ENCODE measurements around the gene OVOL1.
A peak's percentile ranks its signal among the peaks of the same experiment; 100 is the strongest.

The OVOL1 gene

DNA sequence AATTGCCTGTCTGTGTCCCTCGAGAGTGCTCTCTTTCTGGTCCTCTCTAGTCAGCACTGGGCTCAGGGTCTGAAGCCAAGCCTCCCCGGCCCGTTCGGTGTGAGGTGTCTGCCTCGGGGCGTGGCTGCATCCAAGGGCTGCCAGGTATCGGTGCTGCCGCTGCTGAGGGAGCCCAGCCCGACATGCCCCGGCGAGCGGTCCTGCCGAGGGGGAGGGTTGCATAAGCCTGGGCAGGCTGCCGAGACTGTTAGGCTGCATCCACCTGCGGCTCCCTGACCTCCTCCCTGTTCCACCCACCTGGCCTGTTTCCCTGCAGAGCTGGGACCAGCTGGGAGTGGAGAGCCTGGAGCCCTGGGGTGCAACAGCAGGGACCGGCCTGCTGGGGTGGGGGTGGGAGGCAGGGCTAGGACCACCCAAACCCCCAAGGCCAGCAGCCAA lies 6.3 kb downstream of the OVOL1 start:
- peak; percentile 58 for DNase-seq

DNA sequence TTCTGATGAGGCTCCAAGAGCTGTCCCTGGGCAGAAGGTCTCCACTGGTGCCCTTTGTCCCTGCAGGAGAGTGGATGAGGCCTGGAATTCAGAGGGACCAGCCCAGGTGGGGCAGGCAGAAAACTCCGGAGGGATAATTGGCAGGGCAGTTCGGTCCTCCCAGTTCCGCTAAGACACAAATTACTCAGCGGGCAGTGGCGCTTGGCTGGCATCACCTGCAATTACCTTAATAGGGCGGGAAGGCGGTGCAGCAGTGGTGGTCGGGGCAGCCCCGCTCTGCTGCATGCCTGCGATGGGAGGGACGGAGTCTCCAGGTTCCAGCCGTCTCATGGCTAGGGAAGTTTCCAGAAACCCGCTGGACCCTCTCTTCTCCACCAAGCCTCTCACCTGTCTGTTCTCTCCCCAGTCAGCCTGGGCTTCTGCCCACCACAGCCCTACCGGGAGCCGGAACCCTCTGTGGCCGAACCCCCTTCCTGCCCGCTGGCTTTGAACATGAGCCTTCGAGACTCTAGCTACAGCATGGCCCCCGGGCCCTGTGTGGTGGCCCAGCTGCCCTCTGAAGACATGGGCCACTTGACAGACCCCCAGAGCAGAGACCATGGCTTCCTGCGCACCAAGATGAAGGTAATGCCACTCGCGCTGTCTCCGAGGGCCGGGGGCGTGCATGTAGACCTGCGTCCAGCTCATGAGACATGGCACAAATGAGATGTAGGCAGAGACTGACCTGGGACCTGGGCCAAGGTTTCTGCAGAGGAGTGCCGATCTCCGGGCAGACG lies 7.0 kb downstream of the OVOL1 start:
- DNase-seq, result no peak

- DNase-seq, result no peak
Measured at GRCh38 chr11:65794570-65795510, 8.0 kb downstream of the OVOL1 start.

- DNase-seq, result no peak
Measured at GRCh38 chr11:65796726-65797601, 10.1 kb downstream of the OVOL1 start.

DNA sequence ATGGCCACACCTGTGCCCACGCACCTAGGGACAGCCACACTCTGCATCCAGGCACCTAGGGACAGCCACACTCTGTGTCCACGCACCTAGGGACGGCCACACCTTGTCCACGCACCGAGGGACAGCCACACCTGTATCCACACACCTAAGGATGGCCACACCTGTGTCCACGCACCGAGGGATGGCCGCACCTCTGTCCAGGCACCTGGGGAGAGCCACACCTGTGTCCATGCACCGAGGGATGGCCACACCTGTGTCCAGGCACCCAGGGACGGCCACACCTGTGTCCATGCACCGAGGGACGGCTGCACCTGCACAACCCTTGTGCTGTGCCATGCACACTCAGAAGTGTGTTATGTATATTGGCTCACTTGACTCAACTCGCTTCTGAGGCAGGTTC lies 10.8 kb downstream of the OVOL1 start:
- no peak for DNase-seq

DNA sequence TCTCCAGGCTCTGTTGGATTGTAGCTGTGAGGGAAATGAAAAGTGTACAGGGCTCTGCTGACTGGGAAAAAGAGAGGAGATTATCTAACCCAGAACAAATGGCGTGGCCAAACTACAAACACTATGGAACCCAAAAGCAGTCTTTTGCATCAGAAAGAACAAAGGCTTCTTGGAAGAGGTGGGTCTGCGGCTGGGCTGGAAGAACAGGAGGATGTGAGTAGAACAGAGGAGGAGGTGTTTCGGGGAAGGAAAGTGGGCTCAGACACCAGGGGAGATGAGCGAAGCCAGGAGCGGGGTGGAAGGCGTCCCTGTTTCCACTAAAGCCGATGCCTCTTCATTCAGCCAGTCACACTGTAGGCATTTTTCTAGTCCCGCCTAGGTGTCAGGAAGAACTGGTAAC lies 12.0 kb downstream of the OVOL1 start:
- DNase-seq, result no peak

GRCh38 chr11:65801153-65801987 lies 14.5 kb downstream of the OVOL1 start:
- no peak for DNase-seq

DNA sequence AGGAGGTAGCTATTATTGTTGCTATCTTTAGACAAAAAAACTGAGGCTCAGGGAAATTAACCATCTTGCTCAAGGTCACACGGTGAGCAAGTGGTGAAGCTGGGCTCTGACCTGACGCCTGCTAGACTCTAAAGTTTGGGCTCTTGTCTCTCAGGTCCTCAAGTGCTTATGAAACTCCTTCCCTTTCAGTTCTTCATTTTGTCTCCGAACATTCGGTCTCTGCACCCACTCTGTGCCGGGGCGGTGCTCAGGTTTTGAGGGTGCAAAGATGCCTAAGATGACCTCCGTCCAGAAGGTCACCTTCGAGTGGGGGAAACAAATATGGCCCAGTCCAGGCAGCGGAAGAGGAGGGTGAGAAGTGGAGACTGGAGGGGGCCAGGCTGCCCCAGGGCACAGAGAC lies 16.0 kb downstream of the OVOL1 start:
- DNase-seq, result no peak

DNA sequence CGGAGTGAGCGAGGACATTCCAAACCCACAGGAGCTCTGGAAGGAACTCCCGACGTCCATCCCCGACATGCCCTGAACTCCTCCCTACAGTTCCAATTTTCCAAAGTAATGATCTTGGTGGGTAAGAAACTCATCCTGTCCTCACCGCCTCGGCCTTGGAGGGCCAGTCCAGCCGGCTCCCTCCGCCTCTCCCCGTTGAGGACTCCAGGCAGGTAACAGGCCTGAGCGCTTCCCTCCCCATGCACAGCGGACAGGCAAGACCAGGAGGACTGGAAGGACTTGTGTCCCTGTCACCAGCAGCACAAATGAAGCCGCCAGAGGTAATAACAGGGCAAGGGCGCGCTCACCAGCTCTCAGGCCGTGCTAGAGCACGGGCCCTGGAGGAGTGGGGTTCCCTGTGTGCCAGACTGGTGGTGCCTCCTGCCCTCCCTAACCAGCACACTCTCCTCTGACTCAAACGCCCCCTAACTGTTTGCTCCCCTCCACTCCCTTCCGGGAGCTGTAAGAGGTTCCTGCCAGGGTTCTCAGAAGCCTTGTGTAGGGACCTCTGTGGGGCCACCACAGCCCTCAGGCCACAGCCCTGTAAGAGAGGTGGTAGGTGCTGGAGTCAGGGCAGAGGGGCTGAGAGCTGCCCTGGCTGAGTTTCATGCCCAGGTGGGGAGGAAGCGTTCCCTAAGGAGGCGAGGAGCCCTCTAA lies 17.1 kb downstream of the OVOL1 start:
- no peak for DNase-seq

- DNase-seq, result no peak
Measured at GRCh38 chr11:65806979-65807378, 20.1 kb downstream of the OVOL1 start.

GRCh38 chr11:65808744-65809341 lies 22.0 kb downstream of the OVOL1 start:
- DNase-seq, result no peak

DNA sequence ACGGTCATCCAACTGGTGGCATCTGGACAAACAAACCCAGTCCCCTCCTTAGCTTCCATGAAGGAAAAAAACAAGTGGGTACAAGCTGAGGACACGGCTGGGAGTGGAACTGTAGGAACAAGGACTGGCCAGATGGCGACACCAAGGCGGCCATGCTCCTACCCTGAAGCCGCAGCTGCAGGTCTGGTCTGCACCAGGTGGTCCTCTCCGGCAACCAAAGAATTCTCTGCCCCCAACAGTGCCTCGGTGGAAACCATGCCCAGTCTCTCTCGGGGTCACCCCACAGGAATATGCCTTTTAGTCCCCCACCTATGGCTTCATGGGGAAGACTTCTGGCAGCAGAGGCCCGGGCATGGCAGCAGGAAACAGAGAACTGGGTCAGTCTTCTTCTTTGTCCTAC lies 22.6 kb downstream of the OVOL1 start:
- DNase-seq, result no peak

GRCh38 chr11:65810046-65810868 lies 23.4 kb downstream of the OVOL1 start:
- DNase-seq, result no peak

DNA sequence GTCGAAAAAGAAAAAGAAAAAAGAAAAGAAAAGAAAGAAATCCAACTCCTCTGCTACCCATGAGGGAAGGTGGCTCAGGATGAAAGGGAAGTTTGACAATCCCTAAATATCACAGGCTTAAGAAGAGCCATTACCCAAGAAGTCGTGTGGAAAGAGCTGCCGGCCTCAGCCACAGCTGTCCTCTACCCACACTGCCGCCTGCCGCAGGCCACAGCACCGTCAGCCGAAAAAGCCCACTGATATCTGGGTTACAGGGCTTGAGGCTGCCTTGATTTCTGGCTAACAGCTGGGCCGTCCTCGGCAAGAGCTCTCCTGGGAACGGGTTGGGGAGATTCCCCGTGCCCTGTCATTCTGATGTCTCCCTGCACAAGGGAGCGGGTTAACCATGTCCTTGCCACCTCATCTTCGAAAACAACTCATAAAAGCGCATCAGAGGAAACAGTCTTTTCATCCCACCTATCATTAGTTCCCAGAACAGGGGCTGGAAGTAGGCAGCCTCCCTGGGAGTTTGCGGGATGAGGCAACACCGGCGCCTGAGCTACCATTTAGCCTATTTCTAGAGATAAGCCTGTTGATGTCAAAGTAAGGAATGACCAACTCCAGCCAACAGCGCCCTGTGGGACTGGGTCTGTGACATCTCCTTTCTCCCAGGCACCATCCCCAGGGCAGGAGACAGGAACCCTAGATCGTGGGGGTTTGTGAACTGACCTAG lies 25.1 kb downstream of the OVOL1 start:
- DNase-seq, result no peak

GRCh38 chr11:65814131-65814985 lies 27.5 kb downstream of the OVOL1 start:
- DNase-seq, result no peak

DNA sequence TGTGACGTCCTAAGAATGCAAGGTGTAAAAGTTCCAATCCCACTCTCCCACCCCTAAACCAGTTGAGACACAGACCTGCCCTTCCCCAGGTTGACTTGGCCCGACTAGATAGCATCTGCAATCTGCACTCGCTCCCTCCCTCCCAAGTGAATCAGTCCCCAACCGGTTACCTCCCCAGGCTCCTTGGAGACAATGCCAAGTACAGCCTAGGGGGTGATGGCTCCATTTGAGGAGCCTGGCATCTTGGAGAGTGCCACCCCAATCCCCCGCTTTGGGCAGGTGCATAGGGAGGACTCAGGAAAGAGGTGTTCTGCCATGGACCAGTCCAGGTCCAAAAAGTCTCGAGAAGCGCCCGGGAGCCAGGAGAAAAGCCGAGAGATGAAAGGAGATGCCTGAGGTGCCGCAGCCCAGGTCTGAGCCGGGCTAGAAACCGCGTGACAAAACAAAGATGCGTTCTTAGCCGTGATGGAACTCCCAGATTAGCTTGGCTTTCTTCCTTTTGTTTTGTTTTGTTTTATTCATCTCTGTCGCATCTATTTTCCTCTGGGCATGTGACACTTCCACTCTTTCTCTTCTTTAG lies 28.2 kb downstream of the OVOL1 start:
- DNase-seq, result no peak

DNA sequence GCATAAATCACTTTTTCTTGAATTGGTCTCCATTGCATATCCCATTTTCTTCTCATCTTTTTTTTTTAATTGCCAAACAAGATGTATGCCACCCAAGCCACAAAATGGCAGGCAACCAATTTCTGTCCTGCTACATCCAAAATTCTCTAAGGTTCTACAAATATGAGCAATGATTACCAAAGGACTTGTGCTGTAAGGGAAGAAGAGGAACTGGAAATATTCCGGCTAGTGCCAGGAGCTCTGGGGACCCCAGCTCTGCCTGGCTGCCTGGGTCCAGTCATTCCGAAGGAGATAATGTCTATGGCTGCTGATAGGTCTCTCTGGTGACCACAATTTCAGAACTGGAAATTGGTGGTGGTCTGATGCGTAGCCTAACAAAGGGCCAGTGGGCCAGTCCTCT lies 29.8 kb downstream of the OVOL1 start:
- no peak for DNase-seq

DNA sequence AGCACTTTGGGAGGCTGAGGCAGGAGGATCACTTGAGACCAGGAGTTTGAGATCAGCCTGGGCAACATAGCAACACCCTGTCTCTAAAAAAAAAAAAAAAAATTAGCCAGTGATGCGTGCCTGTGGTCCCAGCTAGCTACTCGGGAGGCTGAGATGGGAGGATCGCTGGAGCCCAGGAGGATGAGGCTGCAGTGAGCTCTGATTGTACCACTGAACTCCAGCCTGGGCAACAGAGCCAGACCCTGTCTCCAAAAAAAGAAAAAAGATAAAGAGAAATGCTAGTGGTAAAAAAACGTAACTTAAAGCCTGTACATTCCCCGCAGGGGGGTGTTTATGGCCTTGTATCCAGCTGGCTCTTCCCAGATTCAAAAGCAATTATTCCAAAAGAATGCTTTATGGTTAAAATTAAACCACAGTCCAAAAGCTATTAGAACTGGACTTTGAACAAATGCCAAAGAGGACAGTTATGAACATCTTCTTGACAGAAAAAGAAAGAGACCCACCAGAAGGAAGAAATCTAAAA lies 30.5 kb downstream of the OVOL1 start:
- DNase-seq, result no peak

All from DMS53 (cell line).